HG02852 (cell line): ENCODE measurements around the gene ITFG1.
"Not testable (repeated sequence)": the region's sequence is repeated elsewhere in the genome, so short reads cannot be mapped to it uniquely, and the experiment has no call there.

ENCODE experiments used
- ATAC-seq: cut with Tn5 transposase; IDR thresholded peaks from one replicate; pipeline ENCODE4 v1.9.1; 2021; ENCODE audit warnings: mild to moderate bottlenecking, moderate library complexity; ENCODE audit not compliant: unreplicated experiment

The ITFG1 gene

GRCh38 chr16:47342055-47342454, 118.8 kb downstream of the ITFG1 start:
- ATAC-seq = no peak

DNA sequence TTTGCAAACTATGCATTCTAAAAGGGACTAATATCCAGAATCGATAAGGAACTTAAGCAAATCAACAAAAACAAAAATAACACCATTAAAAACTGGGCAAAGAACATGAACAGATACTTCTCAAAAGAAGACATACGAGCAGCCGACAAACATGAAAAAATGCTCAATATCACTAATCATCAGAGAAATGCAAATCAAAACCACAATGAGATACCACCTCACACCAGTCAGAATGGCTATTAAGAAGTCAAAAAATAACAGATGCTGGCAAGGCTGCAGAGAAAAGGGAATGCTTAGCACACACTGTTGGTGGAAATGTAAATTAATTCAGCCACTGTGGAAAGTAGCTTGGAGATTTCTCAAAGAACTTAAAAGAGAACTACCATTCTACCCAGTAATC, 130.3 kb downstream of the ITFG1 start:
- ATAC-seq = not testable (repeated sequence)

- not testable (repeated sequence) for ATAC-seq
These were observed 136.6 kb downstream of the ITFG1 start for GRCh38 chr16:47324309-47324708.

GRCh38 chr16:47323241-47323640, 137.6 kb downstream of the ITFG1 start:
- ATAC-seq = no peak

GRCh38 chr16:47320546-47321310, 140.1 kb downstream of the ITFG1 start:
- ATAC-seq = no peak

DNA sequence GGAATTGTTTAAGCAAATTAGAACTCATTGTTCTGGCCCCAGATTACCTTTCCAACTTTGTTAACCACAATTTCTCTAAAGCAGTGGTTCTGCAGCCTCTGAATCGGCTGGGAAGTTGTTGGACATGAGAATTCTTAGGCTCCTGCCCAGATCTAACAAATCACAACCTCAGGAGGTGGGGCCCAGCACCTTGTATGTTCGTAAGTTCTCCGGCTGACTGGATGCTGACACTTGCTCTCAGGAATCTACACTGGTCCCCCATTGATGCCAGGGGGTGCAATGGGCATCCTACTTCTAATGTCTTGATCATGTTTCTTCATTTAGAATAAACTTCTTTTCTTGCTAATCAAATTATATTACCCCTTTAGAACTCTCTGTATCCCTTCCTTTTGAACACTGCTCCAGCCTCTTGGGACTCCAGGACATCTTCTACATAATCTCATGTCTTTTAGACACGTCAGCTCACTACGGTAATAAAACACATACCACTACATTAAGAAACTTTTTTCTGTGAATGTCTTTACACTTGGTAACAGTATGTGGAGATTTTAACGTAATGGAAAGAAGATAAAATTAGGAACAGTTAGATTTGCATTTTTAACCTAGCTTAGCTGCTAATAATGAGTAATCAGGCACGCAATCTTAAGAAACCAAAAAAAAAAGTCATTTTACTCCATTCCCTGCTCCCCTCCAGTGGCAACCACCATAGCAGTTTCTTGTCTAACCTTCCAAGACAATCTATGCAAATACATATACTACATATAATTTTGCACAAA, 143.2 kb downstream of the ITFG1 start:
- no peak for ATAC-seq

- ATAC-seq = no peak
These were observed 144.3 kb downstream of the ITFG1 start for GRCh38 chr16:47316442-47317015.

GRCh38 chr16:47311738-47312505, 148.9 kb downstream of the ITFG1 start:
- ATAC-seq = no peak

- ATAC-seq = peak; percentile 79
These were observed 150.1 kb downstream of the ITFG1 start for GRCh38 chr16:47310792-47311211.

DNA sequence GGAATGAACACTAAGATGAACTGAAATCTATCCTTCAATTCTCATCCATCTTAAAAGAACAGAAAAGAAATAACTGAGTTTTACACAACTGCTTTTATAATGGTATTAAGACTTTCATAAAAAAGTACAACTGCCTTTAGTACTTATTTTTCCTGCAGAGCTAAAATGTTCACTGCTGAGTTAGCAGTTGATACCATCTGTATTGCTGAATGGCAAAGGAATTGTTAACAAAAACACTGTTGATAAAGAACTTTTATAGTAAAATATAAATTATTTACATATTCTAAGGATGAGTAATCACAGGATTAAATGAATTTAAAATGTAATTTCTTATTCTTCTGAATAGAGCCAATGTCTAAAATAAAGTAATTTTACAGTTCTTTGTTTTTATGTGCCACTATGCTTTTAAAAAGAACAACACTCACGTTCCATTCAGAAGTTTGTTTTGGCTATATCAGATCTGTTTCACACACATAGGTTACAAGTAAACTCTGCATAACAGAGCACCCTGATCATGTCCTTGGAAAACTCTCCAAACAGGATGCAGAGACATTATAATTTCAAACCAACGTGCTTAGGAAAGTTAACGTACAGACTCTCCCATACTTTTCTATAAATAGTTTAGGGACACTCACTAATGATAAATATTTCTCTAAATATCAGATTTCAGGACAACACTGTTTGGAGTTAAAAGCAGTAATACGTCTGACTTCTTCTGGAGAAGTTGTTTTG, 151.1 kb downstream of the ITFG1 start:
- no peak for ATAC-seq

- ATAC-seq = no peak
These were observed 152.3 kb downstream of the ITFG1 start for GRCh38 chr16:47308601-47309000.

GRCh38 chr16:47304563-47304962, 156.3 kb downstream of the ITFG1 start:
- ATAC-seq = no peak

DNA sequence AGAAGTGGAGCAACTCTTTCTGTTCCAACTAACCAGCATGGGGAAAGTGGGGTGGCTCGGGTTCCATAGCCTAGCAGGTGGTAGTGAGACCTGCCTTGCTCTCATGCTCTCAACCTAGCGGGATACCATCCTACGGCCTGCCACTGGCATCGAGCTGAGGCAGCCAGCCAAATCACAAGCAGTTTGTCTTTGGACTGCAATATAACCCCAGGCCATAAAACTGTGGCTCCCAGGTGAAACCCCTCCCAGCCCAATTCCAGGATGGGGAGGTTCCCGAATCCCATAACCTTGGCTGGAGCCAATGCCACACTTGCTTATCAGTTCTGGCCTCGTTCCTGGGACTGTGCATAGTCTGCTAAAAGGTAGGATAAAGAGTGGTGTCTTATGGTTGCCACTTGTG, 161.3 kb downstream of the ITFG1 start:
- no peak for ATAC-seq

GRCh38 chr16:47284999-47285398, 175.9 kb downstream of the ITFG1 start:
- no peak for ATAC-seq

GRCh38 chr16:47278306-47278970, 182.4 kb downstream of the ITFG1 start:
- no peak for ATAC-seq

DNA sequence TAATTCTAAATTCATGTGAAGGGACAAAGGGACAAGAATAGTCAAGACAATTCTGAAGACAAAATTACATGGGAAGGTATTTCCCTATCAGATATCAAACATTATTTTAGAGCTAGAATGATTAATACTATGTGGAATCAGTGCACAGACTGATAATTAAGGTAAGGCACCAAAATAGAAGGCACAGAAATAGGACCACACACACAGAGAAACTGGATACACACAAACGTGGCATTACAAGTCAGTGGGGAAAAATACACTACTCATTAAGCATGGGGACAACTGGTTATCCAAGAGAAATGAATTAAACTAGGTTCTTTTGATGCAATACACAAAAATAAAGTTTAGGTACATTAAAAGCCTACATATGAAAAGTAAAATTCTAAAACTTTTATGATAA, 184.3 kb downstream of the ITFG1 start:
- ATAC-seq = no peak

DNA sequence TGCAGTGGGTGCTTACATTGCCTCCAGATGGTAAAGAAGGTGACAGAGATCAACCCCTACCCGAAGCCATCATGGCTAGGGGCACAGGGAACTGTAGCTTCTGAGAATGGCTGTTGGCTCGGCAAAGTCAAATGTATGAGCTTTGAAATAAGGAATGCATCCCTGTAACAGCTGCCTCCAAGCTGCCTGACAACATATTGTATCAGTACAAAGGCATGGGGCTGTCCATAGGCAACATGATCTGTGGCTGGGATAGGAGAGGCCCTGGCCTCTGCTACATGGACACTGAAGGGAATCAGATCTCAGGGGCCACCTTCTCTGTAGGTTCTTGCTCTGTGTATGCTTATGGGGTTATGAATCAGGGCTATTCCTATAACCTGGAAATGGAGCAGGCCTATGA, 197.9 kb downstream of the ITFG1 start:
- ATAC-seq = no peak

- no peak for ATAC-seq
These were observed 200.4 kb downstream of the ITFG1 start for GRCh38 chr16:47260503-47260902.

GRCh38 chr16:47258874-47259461, 201.9 kb downstream of the ITFG1 start:
- no peak for ATAC-seq

GRCh38 chr16:47254756-47255155, 206.1 kb downstream of the ITFG1 start:
- no peak for ATAC-seq
